IPS-NIHi7 (cell line): ENCODE results near the gene SBF2.
"Not testable (repeated sequence)": the region's sequence is repeated elsewhere in the genome, so short reads cannot be mapped to it uniquely, and the experiment has no call there.

Experiments
- DNase-seq: peaks from one replicate; pipeline ENCODE4 v3.0.0; 2012; ENCODE audit warnings: mixed read lengths; ENCODE audit errors: extremely low spot score

Gene SBF2

GRCh38 chr11:9753021-9753420, 541.0 kb downstream of the SBF2 start:
- no peak for DNase-seq

- no peak for DNase-seq
These were observed 541.9 kb downstream of the SBF2 start for GRCh38 chr11:9752091-9752490.

- no peak for DNase-seq
These were observed 543.5 kb downstream of the SBF2 start for GRCh38 chr11:9750551-9750950.

GRCh38 chr11:9748361-9748970, 545.6 kb downstream of the SBF2 start:
- peak; percentile 82 for DNase-seq

- DNase-seq: no peak
These were observed 546.2 kb downstream of the SBF2 start for GRCh38 chr11:9747828-9748227.

- DNase-seq: no peak
These were observed 546.8 kb downstream of the SBF2 start for GRCh38 chr11:9747229-9747628.

- DNase-seq: no peak
These were observed 548.4 kb downstream of the SBF2 start for GRCh38 chr11:9745411-9746211.

- DNase-seq: not testable (repeated sequence)
These were observed 550.5 kb downstream of the SBF2 start for GRCh38 chr11:9743512-9743911.

- no peak for DNase-seq
These were observed 552.8 kb downstream of the SBF2 start for GRCh38 chr11:9741260-9741659.

- no peak for DNase-seq
These were observed 553.7 kb downstream of the SBF2 start for GRCh38 chr11:9740202-9740883.

GRCh38 chr11:9739123-9739900, 554.7 kb downstream of the SBF2 start:
- no peak for DNase-seq

GRCh38 chr11:9738707-9739106, 555.3 kb downstream of the SBF2 start:
- no peak for DNase-seq

- DNase-seq: no peak
These were observed 555.9 kb downstream of the SBF2 start for GRCh38 chr11:9738116-9738515.

- DNase-seq: no peak
These were observed 557.7 kb downstream of the SBF2 start for GRCh38 chr11:9736365-9736764.

GRCh38 chr11:9735919-9736318, 558.1 kb downstream of the SBF2 start:
- DNase-seq: no peak

- DNase-seq: no peak
These were observed 558.8 kb downstream of the SBF2 start for GRCh38 chr11:9735236-9735635.

- no peak for DNase-seq
These were observed 560.8 kb downstream of the SBF2 start for GRCh38 chr11:9733212-9733611.

- DNase-seq: no peak
These were observed 561.6 kb downstream of the SBF2 start for GRCh38 chr11:9732453-9732852.

- no peak for DNase-seq
These were observed 562.8 kb downstream of the SBF2 start for GRCh38 chr11:9731256-9731655.
